Neural cell (in vitro differentiated cells): ENCODE data around the gene PVALEF.

Experiments used
- EP300 ChIP-seq: fragments of 450-650 bp; conservative IDR thresholded peaks from 2 replicates; pipeline ENCODE4 v1.6.1; 2014; ENCODE audit warnings: antibody characterized with exemption, mild to moderate bottlenecking, moderate library complexity; ENCODE audit not compliant: poor library complexity, severe bottlenecking
- EZH2 ChIP-seq: fragments of 200-600, 300-800 bp; shearing (Covaris generic), sonication (generic); IDR thresholded peaks from 2 replicates; pipeline ENCODE4 v1.6.1; 2014; ENCODE audit warnings: antibody characterized with exemption, low read length, borderline replicate concordance, mild to moderate bottlenecking; ENCODE audit not compliant: insufficient read depth, poor library complexity, severe bottlenecking
- POLR2AphosphoS5 ChIP-seq: IDR thresholded peaks from 2 replicates; pipeline ENCODE4 v1.6.1; 2012
- TF ChIP-seq, protein P1 (sequence below): fragments of 450-650 bp; IDR thresholded peaks from 2 replicates; pipeline ENCODE4 v1.5.1; 2014; ENCODE audit warnings: antibody characterized with exemption, mild to moderate bottlenecking, moderate library complexity; ENCODE audit not compliant: poor library complexity, severe bottlenecking
- TF ChIP-seq, protein P2 (sequence below): IDR thresholded peaks from 2 replicates; pipeline ENCODE4 v1.6.1; 2012; ENCODE audit warnings: borderline replicate concordance

DNA sequence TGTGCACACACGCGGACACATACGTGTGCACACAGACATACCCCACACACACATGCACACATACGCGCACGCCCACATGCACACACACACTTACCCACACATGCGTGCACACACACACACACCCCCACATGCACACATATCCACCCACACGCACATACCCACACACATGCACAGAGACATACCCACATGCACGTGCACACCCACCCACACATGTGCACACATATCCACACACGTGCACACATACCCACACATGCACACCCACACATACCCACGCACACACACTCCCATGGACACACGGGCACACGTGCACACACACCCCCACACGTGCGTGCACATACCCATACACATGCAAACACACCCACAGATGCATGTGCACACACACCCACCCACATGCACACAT lies 27.2 kb upstream of the PVALEF start:
- TF ChIP-seq, protein P1, sequence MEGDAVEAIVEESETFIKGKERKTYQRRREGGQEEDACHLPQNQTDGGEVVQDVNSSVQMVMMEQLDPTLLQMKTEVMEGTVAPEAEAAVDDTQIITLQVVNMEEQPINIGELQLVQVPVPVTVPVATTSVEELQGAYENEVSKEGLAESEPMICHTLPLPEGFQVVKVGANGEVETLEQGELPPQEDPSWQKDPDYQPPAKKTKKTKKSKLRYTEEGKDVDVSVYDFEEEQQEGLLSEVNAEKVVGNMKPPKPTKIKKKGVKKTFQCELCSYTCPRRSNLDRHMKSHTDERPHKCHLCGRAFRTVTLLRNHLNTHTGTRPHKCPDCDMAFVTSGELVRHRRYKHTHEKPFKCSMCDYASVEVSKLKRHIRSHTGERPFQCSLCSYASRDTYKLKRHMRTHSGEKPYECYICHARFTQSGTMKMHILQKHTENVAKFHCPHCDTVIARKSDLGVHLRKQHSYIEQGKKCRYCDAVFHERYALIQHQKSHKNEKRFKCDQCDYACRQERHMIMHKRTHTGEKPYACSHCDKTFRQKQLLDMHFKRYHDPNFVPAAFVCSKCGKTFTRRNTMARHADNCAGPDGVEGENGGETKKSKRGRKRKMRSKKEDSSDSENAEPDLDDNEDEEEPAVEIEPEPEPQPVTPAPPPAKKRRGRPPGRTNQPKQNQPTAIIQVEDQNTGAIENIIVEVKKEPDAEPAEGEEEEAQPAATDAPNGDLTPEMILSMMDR: no peak
- TF ChIP-seq, protein P2, sequence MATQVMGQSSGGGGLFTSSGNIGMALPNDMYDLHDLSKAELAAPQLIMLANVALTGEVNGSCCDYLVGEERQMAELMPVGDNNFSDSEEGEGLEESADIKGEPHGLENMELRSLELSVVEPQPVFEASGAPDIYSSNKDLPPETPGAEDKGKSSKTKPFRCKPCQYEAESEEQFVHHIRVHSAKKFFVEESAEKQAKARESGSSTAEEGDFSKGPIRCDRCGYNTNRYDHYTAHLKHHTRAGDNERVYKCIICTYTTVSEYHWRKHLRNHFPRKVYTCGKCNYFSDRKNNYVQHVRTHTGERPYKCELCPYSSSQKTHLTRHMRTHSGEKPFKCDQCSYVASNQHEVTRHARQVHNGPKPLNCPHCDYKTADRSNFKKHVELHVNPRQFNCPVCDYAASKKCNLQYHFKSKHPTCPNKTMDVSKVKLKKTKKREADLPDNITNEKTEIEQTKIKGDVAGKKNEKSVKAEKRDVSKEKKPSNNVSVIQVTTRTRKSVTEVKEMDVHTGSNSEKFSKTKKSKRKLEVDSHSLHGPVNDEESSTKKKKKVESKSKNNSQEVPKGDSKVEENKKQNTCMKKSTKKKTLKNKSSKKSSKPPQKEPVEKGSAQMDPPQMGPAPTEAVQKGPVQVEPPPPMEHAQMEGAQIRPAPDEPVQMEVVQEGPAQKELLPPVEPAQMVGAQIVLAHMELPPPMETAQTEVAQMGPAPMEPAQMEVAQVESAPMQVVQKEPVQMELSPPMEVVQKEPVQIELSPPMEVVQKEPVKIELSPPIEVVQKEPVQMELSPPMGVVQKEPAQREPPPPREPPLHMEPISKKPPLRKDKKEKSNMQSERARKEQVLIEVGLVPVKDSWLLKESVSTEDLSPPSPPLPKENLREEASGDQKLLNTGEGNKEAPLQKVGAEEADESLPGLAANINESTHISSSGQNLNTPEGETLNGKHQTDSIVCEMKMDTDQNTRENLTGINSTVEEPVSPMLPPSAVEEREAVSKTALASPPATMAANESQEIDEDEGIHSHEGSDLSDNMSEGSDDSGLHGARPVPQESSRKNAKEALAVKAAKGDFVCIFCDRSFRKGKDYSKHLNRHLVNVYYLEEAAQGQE: no peak
- no peak for TF ChIP-seq POLR2AphosphoS5
- TF ChIP-seq EP300: no peak
- no peak for TF ChIP-seq EZH2
